ENCODE data around the gene MATCAP1.

- TF ChIP-seq, protein P1, sequence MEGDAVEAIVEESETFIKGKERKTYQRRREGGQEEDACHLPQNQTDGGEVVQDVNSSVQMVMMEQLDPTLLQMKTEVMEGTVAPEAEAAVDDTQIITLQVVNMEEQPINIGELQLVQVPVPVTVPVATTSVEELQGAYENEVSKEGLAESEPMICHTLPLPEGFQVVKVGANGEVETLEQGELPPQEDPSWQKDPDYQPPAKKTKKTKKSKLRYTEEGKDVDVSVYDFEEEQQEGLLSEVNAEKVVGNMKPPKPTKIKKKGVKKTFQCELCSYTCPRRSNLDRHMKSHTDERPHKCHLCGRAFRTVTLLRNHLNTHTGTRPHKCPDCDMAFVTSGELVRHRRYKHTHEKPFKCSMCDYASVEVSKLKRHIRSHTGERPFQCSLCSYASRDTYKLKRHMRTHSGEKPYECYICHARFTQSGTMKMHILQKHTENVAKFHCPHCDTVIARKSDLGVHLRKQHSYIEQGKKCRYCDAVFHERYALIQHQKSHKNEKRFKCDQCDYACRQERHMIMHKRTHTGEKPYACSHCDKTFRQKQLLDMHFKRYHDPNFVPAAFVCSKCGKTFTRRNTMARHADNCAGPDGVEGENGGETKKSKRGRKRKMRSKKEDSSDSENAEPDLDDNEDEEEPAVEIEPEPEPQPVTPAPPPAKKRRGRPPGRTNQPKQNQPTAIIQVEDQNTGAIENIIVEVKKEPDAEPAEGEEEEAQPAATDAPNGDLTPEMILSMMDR (IDR thresholded peaks at IDR 0.05), result no peak
- TF ChIP-seq POLR2A (IDR thresholded peaks at IDR 0.05), result no peak
These were observed 55.3 kb downstream of the MATCAP1 start for GRCh38 chr16:67128417-67128816.
